Hepatocyte (in vitro differentiated cells): ENCODE measurements around the gene MAP3K4. TPM values are rescaled to one million over a fixed set of nuclear protein-coding genes. Genes with fewer than 3 reads are reported as not detected.

Experiments
- DNase-seq: peaks from one replicate; pipeline ENCODE4 v3.0.0-alpha.2; 2016; ENCODE audit warnings: low spot score
- H2AFZ ChIP-seq: fragments of 200-600 bp; sonication (generic); 2 replicates; pipeline ENCODE4 v1.6.0; 2016; ENCODE audit warnings: antibody characterized with exemption, mild to moderate bottlenecking
- H3K27ac ChIP-seq: fragments of 200-600 bp; sonication (generic); 2 replicates; pipeline ENCODE4 v1.5.1; 2016; ENCODE audit warnings: mild to moderate bottlenecking
- H3K27me3 ChIP-seq: fragments of 200-600 bp; sonication (generic); 2 replicates; pipeline ENCODE4 v1.6.1; 2016
- H3K36me3 ChIP-seq: fragments of 200-600 bp; sonication (generic); replicated peaks from 2 replicates; pipeline ENCODE4 v1.5.1; 2016; ENCODE audit warnings: low read depth; ENCODE audit not compliant: insufficient read depth
- H3K4me1 ChIP-seq: fragments of 200-600 bp; sonication (generic); 2 replicates; pipeline ENCODE4 v1.5.1; 2016; ENCODE audit warnings: mild to moderate bottlenecking, moderate library complexity; ENCODE audit not compliant: insufficient read depth
- H3K4me2 ChIP-seq: fragments of 200-600 bp; sonication (generic); 2 replicates; pipeline ENCODE4 v1.6.0; 2016
- H3K4me3 ChIP-seq: fragments of 200-600 bp; sonication (generic); 2 replicates; pipeline ENCODE4 v1.5.1; 2016; ENCODE audit warnings: mild to moderate bottlenecking
- H3K79me2 ChIP-seq: fragments of 200-600 bp; sonication (generic); 2 replicates; pipeline ENCODE4 v1.6.0; 2017; ENCODE audit warnings: mild to moderate bottlenecking
- H3K9me2 ChIP-seq: fragments of 200-600 bp; sonication (generic); replicated peaks from 2 replicates; pipeline ENCODE4 v1.6.0; 2017; ENCODE audit warnings: mild to moderate bottlenecking; ENCODE audit not compliant: insufficient read depth
- H3K9me3 ChIP-seq: fragments of 200-600 bp; sonication (generic); 2 replicates; pipeline ENCODE4 v1.5.1; 2016; ENCODE audit warnings: low read depth, mild to moderate bottlenecking
- H4K20me1 ChIP-seq: fragments of 200-600 bp; sonication (generic); 2 replicates; pipeline ENCODE4 v1.6.0; 2016; ENCODE audit warnings: mild to moderate bottlenecking; ENCODE audit not compliant: insufficient read depth, poor library complexity, severe bottlenecking
- CTCF ChIP-seq: fragments of 200-600 bp; sonication (generic); IDR thresholded peaks from 2 replicates; pipeline ENCODE4 v1.5.1; 2016; ENCODE audit warnings: antibody characterized with exemption, mild to moderate bottlenecking; ENCODE audit not compliant: poor library complexity
- EZH2 ChIP-seq: fragments of 200-600 bp; sonication (generic); IDR thresholded peaks from 2 replicates; pipeline ENCODE4 v1.6.1; 2016; ENCODE audit warnings: antibody characterized with exemption, mild to moderate bottlenecking, borderline replicate concordance
- EZH2phosphoT487 ChIP-seq: fragments of 200-600 bp; sonication (generic); IDR thresholded peaks from one replicate; pipeline ENCODE4 v1.6.1; 2018; ENCODE audit warnings: antibody characterized with exemption, mild to moderate bottlenecking, low read depth, moderate library complexity; ENCODE audit not compliant: unreplicated experiment, severe bottlenecking
- WGBS: methylation state at CpG from one replicate; pipeline ENCODE4 v1.1.6; 2016; ENCODE audit warnings: low lambda C conversion rate; ENCODE audit errors: missing lambda C conversion rate; 5-methylcytosine and 5-hydroxymethylcytosine counted together
- polyA plus RNA-seq: library from polyadenylated mRNA; unstranded; fragments of >200 nt; fragmentation: Nextera tagmentation; extraction: Ambion mirVana; gene quantifications from 2 replicates; pipeline ENCODE4 v1.2.1, GENCODE V29; 2016
- total RNA-seq: library from RNA; depleted of rRNA; stranded (reverse); fragments of >200 nt; gene quantifications from 2 replicates; pipeline ENCODE4 v1.2.3, GENCODE V29; 2014

MAP3K4 gene
- total and polyA plus RNA-seq, 2 experiments from 2014 or later: 10.9 to 21.5 TPM

DNA sequence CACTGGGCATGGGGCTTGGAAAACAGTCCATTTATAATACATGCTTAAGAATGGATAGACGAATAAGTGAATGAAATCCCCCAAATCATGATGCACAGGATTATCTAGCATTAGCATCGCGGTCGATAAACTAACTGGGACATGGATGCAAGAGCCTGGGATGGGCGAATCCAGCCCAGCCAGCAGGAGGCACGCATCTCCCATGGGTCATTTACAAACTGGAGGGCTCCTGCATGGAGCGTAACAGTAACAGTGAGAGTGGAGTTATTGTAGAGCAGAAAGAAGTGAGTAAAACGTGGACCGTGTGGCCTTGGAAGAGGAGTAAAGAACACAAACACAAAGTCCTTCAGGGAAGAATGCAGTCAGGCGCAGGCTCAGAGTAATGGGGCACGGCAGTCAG, 145.8 kb downstream of the MAP3K4 start:
- DNase-seq: no peak
- no peak overlapping the region for H3K4me3 ChIP-seq

DNA sequence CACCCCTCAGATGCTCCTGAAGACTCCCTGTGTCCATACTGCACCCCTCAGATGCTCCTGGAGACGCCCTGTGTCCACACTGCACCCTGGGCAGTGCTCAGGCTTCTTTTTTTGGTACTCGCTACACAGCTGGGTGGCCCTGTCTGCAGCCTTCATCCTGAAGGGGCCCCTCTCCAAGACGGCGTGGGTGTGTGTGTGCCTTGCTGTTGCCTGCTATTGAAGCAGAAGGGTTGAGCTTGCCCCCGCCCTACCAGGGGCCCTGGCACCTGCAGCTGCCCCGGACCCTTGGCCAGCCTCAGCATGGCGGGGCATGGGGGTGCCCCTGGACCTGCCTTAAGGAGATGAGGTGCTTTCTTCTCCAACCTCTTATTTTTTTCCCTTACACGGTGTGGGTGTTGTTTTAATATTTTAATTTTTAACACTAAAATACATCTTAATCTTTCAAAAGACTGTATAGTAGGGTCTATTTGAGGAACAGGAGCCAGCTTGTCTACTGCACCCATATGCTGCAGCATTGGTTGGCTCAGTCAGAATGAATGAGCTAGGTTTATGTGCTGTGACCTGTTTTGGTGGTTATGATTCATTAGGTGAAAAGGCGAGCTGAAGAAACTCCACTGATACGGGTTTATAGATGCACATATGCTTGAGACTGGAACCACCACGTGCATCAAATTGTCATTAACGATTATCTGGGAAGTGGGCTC, 146.4 kb downstream of the MAP3K4 start:
- Histone ChIP-seq H3K4me1 (no peaks in the 10 kb centered on the region), H3K4me3 (no peak overlapping the region), H3K9me2 (no peaks in the 10 kb centered on the region), H3K79me2 (no peaks in the 10 kb centered on the region), H3K27ac (no peak overlapping the region), H3K4me2 (no peak overlapping the region), H3K9me3 (no peaks in the 10 kb centered on the region), H4K20me1 (no peaks in the 10 kb centered on the region), H2AFZ (no peak overlapping the region), H3K27me3 (no peaks in the 10 kb centered on the region), H3K36me3 (no peaks in the 10 kb centered on the region)
- WGBS: 98% methylated on average over 12 of the region's 12 CpGs
- no peak for TF ChIP-seq CTCF
- no peak for TF ChIP-seq EZH2phosphoT487
- no peak for TF ChIP-seq EZH2
- no peak for DNase-seq

More for the DNA sequence above, 145.8 kb downstream of the MAP3K4 start:
- no peak overlapping the region for H2AFZ ChIP-seq
- 98% methylated on average over 11 of the region's 11 CpGs for WGBS
- no peaks in the 10 kb centered on the region for H3K4me1 ChIP-seq
- no peaks in the 10 kb centered on the region for H3K79me2 ChIP-seq
- no peak overlapping the region for H3K4me2 ChIP-seq
- H3K27ac ChIP-seq: no peak overlapping the region
- H4K20me1 ChIP-seq: no peaks in the 10 kb centered on the region
- H3K9me3 ChIP-seq: no peaks in the 10 kb centered on the region
- TF ChIP-seq CTCF (no peak), EZH2phosphoT487 (no peak), EZH2 (no peak)
- H3K9me2 ChIP-seq: no peaks in the 10 kb centered on the region
- H3K27me3 ChIP-seq: no peaks in the 10 kb centered on the region
- H3K36me3 ChIP-seq: no peaks in the 10 kb centered on the region

DNA sequence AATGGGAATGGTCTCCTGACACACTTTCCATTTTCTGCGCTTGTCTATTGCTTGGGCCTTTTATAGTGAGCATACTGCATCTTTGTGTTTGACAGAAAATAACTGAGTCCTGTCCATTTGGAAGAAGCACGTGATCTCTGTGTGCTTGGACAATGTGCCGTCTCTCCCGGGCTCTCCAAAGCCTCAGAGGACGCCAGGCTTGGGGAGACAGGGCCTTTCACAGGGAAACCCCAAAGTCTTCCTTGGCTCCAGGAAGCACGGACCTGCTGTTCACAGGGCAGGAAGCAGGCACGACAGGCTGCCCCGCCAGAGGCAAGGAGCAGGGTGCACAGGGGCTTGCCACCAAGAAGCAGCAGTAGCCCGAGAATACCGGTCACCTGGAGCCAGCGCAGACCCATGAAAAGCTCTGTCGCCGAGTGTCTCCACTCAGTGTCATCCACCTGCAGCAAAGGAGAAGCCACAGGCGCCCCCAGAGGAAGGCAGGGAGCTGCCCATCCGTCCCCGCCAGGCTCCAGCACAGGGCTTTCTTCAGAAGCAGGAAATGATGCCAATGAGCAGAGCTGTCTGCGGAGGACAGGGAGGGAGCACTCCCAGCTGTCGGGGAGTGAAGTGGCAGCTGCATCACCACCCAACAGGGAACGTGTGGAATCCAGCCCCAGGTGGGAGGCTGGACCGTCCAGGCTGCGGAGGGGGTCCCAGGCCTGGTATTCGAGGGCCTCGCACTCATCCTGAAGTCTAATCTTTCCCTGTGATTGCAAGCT, 147.2 kb downstream of the MAP3K4 start:
- Histone ChIP-seq H4K20me1 (no peaks in the 10 kb centered on the region), H3K4me1 (no peaks in the 10 kb centered on the region), H3K27ac (no peak overlapping the region), H2AFZ (no peak overlapping the region), H3K9me3 (no peaks in the 10 kb centered on the region), H3K4me2 (no peak overlapping the region), H3K27me3 (no peaks in the 10 kb centered on the region), H3K79me2 (no peaks in the 10 kb centered on the region), H3K9me2 (no peaks in the 10 kb centered on the region), H3K4me3 (no peak overlapping the region), H3K36me3 (no peaks in the 10 kb centered on the region)
- WGBS: 95% methylated on average over 23 of the region's 23 CpGs
- no peak for TF ChIP-seq EZH2phosphoT487
- no peak for TF ChIP-seq CTCF
- TF ChIP-seq EZH2: no peak
- no peak for DNase-seq
